Natural killer cell treated with Interleukin-12 subunit alpha and Interleukin-12 subunit beta and Interleukin-15 and Interleukin-18, amount 100 ng/mL, for 72 hours (primary cell): ENCODE measurements around the gene ARHGAP15. TPM values are rescaled to one million over a fixed set of nuclear protein-coding genes. Genes with fewer than 3 reads are reported as not detected.

Experiments used
- ATAC-seq, 2 donors: fragments of 150-1000 bp; cut with Tn5 transposase in 1 of 2; sonication (Bioruptor Pico), chemical (Tn5 transposase) in 1 of 2; 2 replicates each; pipeline ENCODE4 v1.10.0; 2021
- DNase-seq: peaks from one replicate; pipeline ENCODE4 v3.0.0; 2022; ENCODE audit warnings: low spot score
- H3K27ac Mint-ChIP-seq, 2 donors: 1 replicate in 1 of 2; 2 replicates in 1 of 2; pipeline ENCODE4 v1.8.0; 2022; ENCODE audit warnings: mixed read lengths in 2 of 2, mild to moderate bottlenecking in 1 of 2, moderate library complexity in 1 of 2
- H3K27me3 Mint-ChIP-seq, 2 donors: 1 replicate in 1 of 2; 2 replicates in 1 of 2; pipeline ENCODE4 v1.8.0; 2022; ENCODE audit warnings: mixed read lengths in 2 of 2
- H3K36me3 Mint-ChIP-seq: one replicate; pipeline ENCODE4 v1.8.0; 2022; ENCODE audit warnings: mixed read lengths
- H3K4me1 Mint-ChIP-seq, 2 donors: 1 replicate in 1 of 2; 2 replicates in 1 of 2; pipeline ENCODE4 v1.8.0; 2022; ENCODE audit warnings: low read depth in 2 of 2, mixed read lengths in 2 of 2, mild to moderate bottlenecking in 1 of 2
- H3K4me3 Mint-ChIP-seq: one replicate; pipeline ENCODE4 v1.8.0; 2022; ENCODE audit warnings: mixed read lengths
- H3K9me3 Mint-ChIP-seq: 2 replicates; pipeline ENCODE4 v1.8.0; 2022; ENCODE audit warnings: mixed read lengths
- total RNA-seq, 2 donors: library from RNA; stranded (reverse); gene quantifications; one replicate each; pipeline ENCODE4 v1.2.3, GENCODE V29; 2022

ARHGAP15 gene
- total RNA-seq, 2 donors from 2014 or later = 80.6 to 133 TPM

DNA sequence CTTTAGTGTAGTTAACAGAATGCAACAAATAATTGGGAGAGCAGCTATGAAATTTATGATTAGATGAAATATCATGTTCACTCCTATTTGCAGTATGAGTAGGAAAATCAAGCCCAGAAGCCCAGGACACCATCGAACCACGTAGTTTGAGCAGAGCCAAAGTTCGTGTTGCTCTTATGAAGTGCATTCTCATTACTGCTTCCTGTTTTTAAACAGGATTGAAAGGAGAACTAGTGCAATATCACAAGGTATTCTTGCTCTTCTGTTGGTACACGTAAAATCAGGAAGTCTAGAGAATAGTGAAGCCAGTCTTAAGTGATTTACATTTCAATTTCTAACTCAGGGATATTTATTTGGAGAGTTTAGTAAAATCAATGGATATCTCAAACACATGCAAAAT, 21.1 kb downstream of the ARHGAP15 start:
- H3K36me3 Mint-ChIP-seq = peaks cover 4% of the 10 kb centered on the region
- no peak for ATAC-seq
- no peak for DNase-seq
- H3K27ac Mint-ChIP-seq = peak overlapping the region; percentile 7 to 47
- no peaks in the 10 kb centered on the region for H3K9me3 Mint-ChIP-seq
- peak overlapping the region; percentile 2 for H3K4me3 Mint-ChIP-seq
- peaks cover 61 to 74% of the 10 kb centered on the region in 2 donors for H3K4me1 Mint-ChIP-seq
- no peaks in the 10 kb centered on the region for H3K27me3 Mint-ChIP-seq

DNA sequence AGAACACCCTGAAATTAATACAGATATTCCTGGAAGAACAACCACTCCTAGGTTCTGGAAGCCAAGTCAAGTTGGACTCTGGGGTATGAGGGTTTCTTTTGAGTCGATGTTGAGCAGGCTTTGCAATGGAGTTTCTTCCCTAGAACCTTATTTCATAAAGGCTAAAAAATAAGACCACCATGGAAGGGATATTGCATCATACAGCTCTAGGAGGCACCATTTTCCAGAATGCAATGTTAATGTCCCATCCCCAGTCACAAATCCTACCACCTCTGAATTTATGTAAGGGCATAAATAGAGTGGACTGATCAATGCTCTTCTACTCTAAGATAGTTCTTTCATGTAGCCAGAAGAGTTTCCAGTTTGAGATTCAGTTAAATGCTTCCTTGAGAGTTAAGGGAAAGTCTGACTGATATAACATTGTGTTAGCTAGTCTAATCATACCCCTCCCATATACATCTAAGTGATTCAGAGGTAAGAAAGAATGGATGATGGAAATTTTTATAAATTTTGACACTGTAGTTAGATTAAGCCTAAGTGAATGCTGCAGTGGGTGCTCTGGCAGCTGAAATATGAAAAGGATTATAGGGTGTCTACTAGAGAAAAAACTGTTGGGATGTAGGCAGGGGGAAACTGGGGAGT, 22.0 kb downstream of the ARHGAP15 start:
- Mint-ChIP-seq H3K36me3 (peaks cover 4% of the 10 kb centered on the region), H3K4me3 (no peak overlapping the region)

DNA sequence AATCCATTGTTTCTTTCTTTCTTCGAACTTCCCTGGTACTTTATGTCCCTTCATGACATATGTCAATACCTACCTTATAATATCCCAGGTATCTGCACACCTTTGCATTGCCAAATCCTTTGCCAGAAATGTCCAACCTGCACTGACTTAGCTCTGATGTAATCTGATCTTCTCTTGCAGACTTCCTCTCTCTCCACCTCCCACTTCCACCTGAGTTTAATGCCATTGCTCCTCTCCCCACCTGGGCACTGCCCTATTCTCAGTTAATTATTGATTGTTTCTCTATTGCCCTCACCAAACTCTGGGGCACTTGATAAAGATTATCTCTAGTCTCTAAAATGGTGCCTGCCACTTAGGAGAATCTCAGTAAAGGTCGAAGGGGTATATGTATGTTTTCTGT, 23.0 kb downstream of the ARHGAP15 start:
- H3K36me3 Mint-ChIP-seq = peaks cover 5% of the 10 kb centered on the region
- peak overlapping the region; percentile 3 for H3K4me3 Mint-ChIP-seq
- H3K27ac Mint-ChIP-seq = peak overlapping the region; percentile 17 to 79
- no peak for ATAC-seq
- H3K27me3 Mint-ChIP-seq = no peaks in the 10 kb centered on the region
- H3K9me3 Mint-ChIP-seq = no peaks in the 10 kb centered on the region
- DNase-seq = no peak
- peaks cover 58 to 66% of the 10 kb centered on the region in 2 donors for H3K4me1 Mint-ChIP-seq

More for the DNA sequence above, 22.0 kb downstream of the ARHGAP15 start:
- peak overlapping the region; percentile 17 to 79 for H3K27ac Mint-ChIP-seq
- H3K9me3 Mint-ChIP-seq = no peaks in the 10 kb centered on the region
- DNase-seq (no peak), ATAC-seq (no peak)
- H3K4me1 Mint-ChIP-seq = peaks cover 64 to 74% of the 10 kb centered on the region in 2 donors
- no peaks in the 10 kb centered on the region for H3K27me3 Mint-ChIP-seq

DNA sequence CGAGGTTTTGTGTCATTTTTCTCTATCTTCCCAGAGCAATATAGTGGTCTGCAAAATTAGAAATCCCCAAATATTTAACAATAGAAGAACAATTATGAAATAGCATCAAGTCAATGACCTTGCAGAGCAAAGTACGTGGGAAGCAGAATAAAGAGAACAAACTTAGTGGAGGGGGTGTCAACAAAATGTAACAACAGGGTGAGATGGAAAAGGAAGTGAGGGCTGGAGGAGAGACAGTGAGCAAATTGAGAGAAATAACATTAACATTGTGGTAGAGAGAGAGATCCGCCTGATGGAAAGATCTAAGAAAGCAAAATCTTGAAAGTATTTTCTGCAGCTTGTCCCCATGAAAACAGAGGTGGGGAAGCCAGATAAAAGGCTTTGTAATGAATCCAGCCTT, 23.4 kb downstream of the ARHGAP15 start:
- Mint-ChIP-seq H3K4me1 (peaks cover 59 to 65% of the 10 kb centered on the region in 2 donors), H3K4me3 (peak overlapping the region; percentile 3), H3K36me3 (peaks cover 5% of the 10 kb centered on the region), H3K9me3 (no peaks in the 10 kb centered on the region), H3K27me3 (no peaks in the 10 kb centered on the region), H3K27ac (peak overlapping the region; percentile 17 to 79)
- DNase-seq = no peak
- ATAC-seq = no peak

DNA sequence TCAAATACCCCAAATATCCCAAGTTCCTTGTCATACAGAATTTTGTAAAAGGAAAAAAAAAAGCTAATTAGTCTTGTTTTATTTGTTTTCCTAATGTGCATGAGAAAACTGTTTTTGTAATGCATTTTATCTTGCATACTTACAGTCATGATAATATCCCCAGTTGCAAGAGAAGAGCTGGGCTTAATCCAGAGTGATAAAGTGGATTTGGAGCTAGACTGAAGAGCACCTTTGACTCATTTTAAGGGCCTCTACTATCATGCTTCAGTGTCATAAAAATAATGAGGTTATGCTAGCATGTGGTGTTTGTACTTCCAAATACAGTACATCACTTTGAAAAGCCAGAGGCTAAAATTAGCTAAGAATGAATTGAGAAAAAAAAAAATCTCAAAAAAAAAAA, 26.4 kb downstream of the ARHGAP15 start:
- no peak overlapping the region for H3K4me3 Mint-ChIP-seq
- H3K4me1 Mint-ChIP-seq = peaks cover 60 to 64% of the 10 kb centered on the region in 2 donors
- H3K9me3 Mint-ChIP-seq = no peaks in the 10 kb centered on the region
- ATAC-seq (no peak), DNase-seq (no peak)
- peak overlapping the region; percentile 52 to 68 for H3K27ac Mint-ChIP-seq
- peaks cover 5% of the 10 kb centered on the region for H3K36me3 Mint-ChIP-seq
- no peaks in the 10 kb centered on the region for H3K27me3 Mint-ChIP-seq

DNA sequence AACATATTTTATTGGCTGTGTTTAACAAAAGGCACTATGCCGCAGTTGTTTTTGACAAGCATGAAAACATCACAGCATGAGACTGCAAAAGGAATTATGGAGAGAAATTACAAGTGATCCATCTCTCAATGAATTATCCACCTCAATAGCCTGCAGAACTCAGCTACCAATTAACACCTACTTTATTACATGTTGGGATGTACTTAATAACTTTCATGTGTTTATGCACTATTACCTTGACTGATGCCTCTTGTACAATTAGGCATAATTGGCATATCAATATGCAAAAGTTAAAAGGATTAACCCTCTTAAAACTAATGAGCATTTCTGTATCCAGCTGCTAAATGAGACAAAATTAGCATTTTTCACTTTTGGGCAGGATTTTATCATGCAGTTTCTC, 27.8 kb downstream of the ARHGAP15 start:
- H3K36me3 Mint-ChIP-seq = peaks cover 10% of the 10 kb centered on the region
- no peak for ATAC-seq
- no peak overlapping the region for H3K4me3 Mint-ChIP-seq
- DNase-seq = no peak
- H3K9me3 Mint-ChIP-seq = no peaks in the 10 kb centered on the region
- H3K4me1 Mint-ChIP-seq = peaks cover 59 to 69% of the 10 kb centered on the region in 2 donors
- no peak overlapping the region for H3K27ac Mint-ChIP-seq
- H3K27me3 Mint-ChIP-seq = no peaks in the 10 kb centered on the region

DNA sequence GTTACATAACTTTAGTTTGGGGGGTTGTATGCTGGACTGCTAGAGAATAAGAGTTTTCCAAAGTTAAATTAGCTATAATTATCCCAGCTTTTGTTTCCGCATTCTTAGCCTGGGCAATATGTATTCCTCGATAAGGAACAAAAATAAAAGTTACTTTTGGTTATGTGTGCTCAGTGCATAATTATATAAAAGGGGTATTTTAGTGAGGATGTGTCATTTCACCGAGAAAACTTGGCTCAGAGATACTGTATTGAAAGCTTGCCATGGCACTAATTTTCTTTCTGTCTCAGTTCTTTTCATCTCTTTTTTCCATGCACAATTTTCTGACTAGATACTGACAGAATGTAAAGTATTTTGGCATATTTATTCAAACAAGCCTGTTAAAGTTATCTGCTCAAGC, 28.2 kb downstream of the ARHGAP15 start:
- Mint-ChIP-seq H3K4me3 (no peak overlapping the region), H3K36me3 (peaks cover 10% of the 10 kb centered on the region), H3K9me3 (no peaks in the 10 kb centered on the region), H3K27ac (no peak overlapping the region), H3K27me3 (no peaks in the 10 kb centered on the region), H3K4me1 (peaks cover 58 to 68% of the 10 kb centered on the region in 2 donors)
- no peak for ATAC-seq
- DNase-seq = no peak

DNA sequence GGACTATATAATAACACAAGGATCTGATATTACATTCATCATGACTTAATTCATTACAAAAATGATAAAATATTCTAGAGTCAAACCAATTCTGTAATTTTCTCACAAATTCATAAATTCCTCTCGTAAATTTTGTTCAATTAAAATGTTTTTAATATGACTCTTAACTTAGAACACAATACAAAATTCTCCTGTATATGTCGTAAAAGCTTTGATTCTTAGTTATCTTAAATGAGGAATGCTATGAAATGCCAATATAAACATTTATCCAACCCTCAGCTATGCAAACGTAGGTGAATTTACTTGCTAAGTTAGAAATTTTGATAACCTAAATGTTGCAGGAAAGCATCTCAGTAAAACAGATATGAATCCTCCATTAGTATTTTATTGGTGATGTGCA, 28.9 kb downstream of the ARHGAP15 start:
- Mint-ChIP-seq H3K36me3 (peaks cover 10% of the 10 kb centered on the region), H3K9me3 (no peaks in the 10 kb centered on the region), H3K27ac (peak overlapping the region; percentile 51 to 59), H3K4me1 (peaks cover 55 to 66% of the 10 kb centered on the region in 2 donors), H3K4me3 (peak overlapping the region; percentile 47), H3K27me3 (no peaks in the 10 kb centered on the region)
- DNase-seq (no peak), ATAC-seq (no peak)

DNA sequence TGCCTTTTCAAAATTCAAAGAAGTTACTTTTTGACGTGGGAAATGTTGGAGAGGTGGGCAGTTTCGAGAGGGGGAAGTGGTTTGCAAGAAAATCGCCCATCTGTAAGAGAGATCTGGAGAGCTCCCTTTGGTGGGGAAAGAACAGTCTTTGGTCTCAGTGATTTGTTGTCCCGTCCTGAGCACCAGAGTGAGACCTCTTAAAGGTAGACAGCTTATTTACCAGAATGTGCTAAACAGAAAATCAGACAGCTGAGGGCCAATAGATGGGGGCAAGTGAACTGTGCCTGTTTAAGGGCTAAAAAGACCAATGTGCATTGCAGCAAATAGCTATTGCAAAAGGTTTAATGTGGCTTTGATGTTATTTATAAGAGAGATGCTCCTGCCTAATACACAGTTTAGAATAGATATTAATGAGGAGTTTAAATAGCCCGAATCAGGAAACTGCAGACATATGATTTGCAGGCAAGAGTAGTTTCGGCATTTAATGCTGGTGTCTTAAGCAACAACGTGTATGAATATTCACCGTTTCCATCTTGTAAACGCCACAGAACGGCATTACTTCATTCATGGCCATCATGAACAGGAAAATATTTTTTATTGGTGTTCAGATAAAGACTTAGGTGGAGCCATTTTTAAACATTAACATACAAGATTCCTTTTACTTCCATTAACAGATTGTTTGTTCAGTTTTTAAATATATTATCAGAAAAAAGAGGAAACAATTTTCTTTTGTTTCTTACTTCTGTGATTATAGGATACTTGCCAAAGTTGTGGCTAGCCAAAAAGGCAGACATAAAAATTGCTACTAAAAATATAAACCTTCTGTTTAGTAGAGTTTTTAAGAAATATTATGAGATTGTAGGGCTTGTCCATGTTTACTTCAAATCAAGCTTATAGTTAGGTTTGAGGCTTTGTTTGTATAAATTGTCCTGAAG, 29.6 kb downstream of the ARHGAP15 start:
- Mint-ChIP-seq H3K27me3 (no peaks in the 10 kb centered on the region), H3K9me3 (no peaks in the 10 kb centered on the region), H3K4me3 (peak overlapping the region; percentile 47), H3K36me3 (peaks cover 10% of the 10 kb centered on the region), H3K27ac (peak overlapping the region; percentile 51 to 59), H3K4me1 (peaks cover 56 to 70% of the 10 kb centered on the region in 2 donors)
- ATAC-seq = no peak
- no peak for DNase-seq

DNA sequence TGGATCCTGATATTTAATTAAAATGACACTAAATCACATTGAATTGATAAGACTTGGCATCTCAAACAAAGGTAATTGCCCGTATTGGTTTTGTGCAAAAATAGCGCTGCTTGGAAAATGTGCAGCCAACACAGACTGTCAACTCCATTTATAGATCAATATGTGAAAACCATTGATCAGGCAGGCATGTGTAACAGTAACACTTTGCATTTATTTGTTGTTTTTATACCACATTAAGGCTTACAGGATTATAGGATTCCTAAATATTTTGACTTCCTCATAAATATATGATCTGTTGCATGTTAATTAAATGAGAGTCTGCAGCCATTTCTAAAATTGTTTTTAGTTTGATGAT, 30.2 kb downstream of the ARHGAP15 start:
- Mint-ChIP-seq H3K4me1 (peaks cover 56 to 70% of the 10 kb centered on the region in 2 donors), H3K9me3 (no peaks in the 10 kb centered on the region), H3K27ac (peak overlapping the region in 1 of 2 donors; percentile 80), H3K27me3 (no peaks in the 10 kb centered on the region), H3K36me3 (peaks cover 10% of the 10 kb centered on the region), H3K4me3 (peak overlapping the region; percentile 10)
- DNase-seq = no peak
- no peak for ATAC-seq

DNA sequence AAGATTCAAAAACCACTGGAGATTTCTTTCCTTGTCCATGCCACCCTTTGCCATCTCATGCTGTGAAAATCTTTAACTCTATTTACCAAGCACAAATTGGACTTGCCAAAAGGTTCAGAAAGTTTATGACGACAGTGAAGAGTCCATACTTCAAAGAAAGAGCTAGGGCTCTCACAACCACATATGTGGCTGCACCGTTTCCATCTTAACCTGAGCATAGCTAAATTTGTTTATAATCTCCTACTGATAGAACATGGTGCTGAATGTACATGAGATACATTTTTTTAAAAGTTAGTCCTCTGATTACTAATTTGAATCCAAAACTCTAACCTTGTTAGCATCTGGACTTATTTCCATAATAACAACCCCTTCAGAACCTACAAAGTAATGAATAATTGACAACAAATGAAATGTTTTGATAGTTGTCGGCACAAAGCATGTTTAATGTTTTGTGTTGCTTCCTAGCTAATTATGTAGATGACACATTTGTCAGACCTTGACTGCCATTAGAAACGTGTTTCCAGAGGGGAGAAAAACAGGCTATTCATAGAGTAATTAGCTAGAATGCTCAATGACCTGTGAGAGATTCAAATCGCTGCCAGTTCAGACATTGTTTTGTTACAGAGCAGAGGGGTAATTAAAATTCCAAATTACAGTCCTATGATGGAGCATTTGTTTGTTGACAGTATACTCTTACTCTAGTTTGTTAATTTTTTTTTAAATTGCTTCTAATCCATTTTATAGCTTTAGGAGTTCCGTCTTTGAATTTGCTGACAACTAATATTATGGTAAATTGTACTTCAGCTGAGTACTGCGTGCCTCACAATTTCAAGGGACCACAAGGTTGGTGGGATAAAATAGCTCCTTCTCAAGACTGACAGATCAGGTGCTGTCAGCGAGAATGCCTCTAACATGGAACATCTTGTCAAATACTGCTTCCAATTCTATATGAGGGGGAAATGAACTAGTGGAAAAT, 31.8 kb downstream of the ARHGAP15 start:
- H3K4me1 Mint-ChIP-seq = peaks cover 51 to 72% of the 10 kb centered on the region in 2 donors
- H3K36me3 Mint-ChIP-seq = peaks cover 16% of the 10 kb centered on the region
- no peaks in the 10 kb centered on the region for H3K9me3 Mint-ChIP-seq
- no peak overlapping the region for H3K4me3 Mint-ChIP-seq
- no peaks in the 10 kb centered on the region for H3K27me3 Mint-ChIP-seq
- peak overlapping the region; percentile 5 to 80 for H3K27ac Mint-ChIP-seq
- ATAC-seq (no peak), DNase-seq (no peak)

DNA sequence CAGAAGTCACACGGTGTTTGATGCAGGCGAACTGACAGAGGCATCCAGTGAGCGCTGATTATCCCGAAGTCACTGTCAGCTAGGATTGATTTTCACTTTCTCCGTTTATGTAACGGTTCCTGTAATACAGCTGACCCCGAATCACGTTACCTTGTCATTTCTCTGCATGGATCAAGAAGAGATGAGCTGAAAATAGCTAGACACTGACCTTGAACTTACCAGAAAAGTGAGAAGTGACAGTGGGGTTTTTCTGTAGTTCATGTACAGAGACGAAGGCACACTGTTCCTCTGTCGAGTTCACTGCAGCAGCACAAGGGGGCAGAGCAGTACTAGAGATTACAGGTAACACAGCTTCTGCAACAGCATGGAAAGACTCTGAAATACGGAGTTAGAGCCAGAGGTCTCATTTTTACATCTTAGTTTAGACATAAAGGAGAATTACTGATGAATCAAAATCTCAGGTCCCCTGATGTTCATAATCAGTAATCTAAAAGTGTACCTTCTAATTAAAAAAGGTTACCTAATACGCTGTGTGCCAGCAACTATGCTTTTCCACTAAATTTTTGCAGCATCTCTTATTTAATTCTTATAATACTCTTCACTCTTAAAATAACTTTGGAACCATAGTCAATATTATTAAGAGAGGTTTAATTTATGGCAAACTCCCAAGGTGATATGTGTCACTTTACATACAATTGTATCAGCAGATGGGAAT, 33.1 kb downstream of the ARHGAP15 start:
- Mint-ChIP-seq H3K27me3 (no peaks in the 10 kb centered on the region), H3K36me3 (peaks cover 14% of the 10 kb centered on the region), H3K4me1 (peaks cover 57 to 80% of the 10 kb centered on the region in 2 donors), H3K27ac (peak overlapping the region; percentile 3 to 5), H3K9me3 (no peaks in the 10 kb centered on the region), H3K4me3 (no peak overlapping the region)
- ATAC-seq = peak; percentile 73 to 77
- no peak for DNase-seq

DNA sequence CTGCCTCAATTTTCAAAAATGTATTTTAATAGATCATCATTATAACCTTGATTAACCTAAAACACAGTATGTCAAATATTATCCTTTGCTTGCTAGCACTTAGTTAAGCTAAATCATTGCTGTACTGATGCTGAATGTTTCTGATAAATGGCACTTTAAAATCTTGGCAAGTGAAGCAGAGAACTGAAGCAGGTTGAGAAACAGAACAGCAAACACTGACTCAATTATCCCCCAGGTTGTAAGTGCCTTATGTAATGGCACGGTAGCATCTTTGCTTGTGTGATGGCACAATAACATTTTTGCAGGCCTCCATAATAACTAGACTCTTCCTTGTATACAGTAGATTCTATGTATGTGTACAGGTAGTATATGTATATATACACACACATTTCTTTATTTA, 33.8 kb downstream of the ARHGAP15 start:
- H3K9me3 Mint-ChIP-seq = no peaks in the 10 kb centered on the region
- H3K36me3 Mint-ChIP-seq = peaks cover 14% of the 10 kb centered on the region

More for the DNA sequence above, 33.8 kb downstream of the ARHGAP15 start:
- ATAC-seq = no peak
- no peaks in the 10 kb centered on the region for H3K27me3 Mint-ChIP-seq
- H3K4me1 Mint-ChIP-seq = peaks cover 58 to 79% of the 10 kb centered on the region in 2 donors
- DNase-seq = no peak
- peak overlapping the region in 1 of 2 donors; percentile 47 for H3K27ac Mint-ChIP-seq
- no peak overlapping the region for H3K4me3 Mint-ChIP-seq
